Erythroblast (primary cell): ENCODE results near the gene RNF152.

ENCODE experiments used
- DNase-seq, 2 experiments: peaks; one replicate each; lab custom pipeline; 2025; lab: John Stamatoyannopoulos, UW
- GATA1 ChIP-seq: IDR thresholded peaks from 2 replicates; pipeline ENCODE4 v1.6.1; 2011; ENCODE audit warnings: low read depth, mild to moderate bottlenecking, control low read depth, low read length, moderate library complexity
- POLR2A ChIP-seq: IDR thresholded peaks from 2 replicates; pipeline ENCODE4 v1.6.1; 2011; ENCODE audit warnings: mild to moderate bottlenecking, low read length

RNF152 gene

GRCh38 chr18:61887838-61888237 lies 5.0 kb downstream of the RNF152 start:
- TF ChIP-seq GATA1 (no peak), POLR2A (no peak)
- no peak for DNase-seq

DNA sequence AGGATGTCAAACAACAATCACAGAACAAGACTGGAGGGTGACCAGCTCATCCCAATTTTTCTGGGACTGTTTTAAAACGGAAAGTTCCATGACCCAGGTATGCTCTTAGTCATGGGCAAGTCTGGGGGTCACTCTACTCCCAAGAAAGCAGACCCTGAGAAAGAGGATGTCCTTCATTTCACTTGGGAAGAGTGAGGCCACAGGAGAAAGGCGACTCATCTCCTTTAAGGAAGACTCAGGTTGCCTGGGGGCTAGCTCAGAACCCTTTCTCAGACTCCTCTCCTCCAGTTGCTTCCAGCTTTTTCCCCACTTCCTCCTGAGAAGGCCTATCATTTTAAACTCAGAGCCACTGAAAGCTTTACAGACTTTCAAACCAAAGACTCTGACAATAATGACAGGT lies 9.3 kb downstream of the RNF152 start:
- DNase-seq = no peak
- no peak for TF ChIP-seq GATA1
- no peak for TF ChIP-seq POLR2A

DNA sequence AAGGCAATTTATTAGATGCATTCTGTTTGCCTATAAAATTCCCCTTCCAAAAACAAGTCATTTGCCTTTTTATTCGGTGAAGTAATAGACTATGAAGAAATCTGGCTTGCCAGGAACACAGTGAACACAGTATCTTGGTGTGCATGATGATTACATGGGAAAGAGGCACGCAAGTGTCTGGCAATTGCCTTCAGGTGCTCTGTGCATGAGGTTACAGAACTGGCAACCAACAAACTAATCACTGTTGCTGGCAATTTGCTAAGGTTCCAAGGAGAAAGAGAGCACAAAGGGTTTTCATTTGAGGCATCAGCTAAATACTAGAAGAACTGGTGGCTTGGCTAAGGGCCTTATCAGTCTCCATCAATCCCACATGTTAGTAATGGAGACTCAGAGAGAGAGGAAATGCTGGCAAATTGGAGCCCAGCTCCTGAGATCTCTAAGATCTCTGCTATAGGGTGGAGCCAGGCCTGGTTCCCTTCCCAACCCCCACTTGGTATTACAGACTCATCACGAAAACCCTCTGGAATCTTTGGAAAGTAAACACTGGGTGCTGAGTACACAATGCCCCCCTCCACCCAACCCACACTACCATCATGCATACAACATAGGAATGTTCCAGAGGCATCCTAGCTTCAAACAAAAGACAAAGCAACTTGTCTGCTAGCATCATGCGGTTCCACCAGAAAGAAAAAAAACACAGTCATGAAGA lies 10.4 kb downstream of the RNF152 start:
- no peak for DNase-seq
- TF ChIP-seq POLR2A = no peak
- no peak for TF ChIP-seq GATA1

DNA sequence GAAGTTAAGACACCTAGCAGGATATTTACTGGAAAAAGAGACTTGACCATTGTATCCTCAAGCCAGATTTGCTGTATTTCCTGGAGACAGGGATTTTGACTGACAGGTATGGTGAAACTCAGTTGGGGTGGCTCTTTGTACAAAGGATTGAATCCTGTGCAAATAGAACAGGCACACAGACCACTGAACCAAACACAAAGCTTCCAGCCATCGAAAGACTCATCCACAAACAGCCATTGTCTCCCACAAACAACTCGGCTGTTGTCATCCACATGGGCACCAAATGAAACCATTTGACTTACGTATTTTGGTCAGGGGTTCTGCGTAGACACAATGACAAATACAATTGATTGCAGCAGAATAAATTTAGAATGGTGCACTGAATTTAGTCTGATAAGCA lies 15.9 kb downstream of the RNF152 start:
- no peak for DNase-seq
- no peak for TF ChIP-seq GATA1
- no peak for TF ChIP-seq POLR2A

DNA sequence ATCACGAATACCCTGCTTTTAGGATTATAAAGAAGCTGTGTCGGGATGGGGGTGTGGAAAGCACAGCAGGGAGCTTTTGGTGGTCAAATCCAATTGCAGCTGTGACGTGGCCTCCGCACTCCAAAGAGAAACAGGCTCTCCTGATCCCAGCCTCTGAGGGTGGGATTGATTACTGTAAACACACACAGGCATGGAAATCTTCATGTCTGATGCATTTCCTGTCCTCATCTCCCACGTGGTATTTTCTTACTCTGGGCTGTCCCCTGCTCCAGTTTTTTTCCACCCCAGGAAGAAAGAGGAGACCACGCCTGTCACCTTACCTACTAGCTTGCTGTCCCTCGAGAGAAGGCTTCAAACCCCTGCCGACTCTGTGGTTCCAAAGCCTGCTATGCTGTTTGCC lies 22.7 kb downstream of the RNF152 start:
- DNase-seq = no peak
- TF ChIP-seq GATA1 (no peak), POLR2A (no peak)

DNA sequence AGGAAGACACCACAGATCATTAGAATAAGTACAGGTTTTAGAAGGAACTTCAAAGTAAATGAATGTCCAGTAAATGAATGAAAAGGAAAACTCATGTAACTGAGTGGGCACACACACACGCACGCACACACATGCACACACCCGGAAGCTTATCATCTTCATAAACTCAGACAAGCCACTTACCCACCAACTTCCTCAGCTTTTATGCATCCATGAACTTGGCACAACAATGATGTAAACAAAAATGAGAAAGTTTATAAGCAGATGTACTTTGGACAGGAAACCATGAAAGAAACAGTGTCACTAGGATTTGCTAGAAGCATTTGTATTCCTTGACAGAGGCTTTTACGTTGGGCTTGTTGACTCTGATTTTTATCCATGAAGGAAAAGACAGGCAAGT lies 23.2 kb downstream of the RNF152 start:
- DNase-seq = no peak
- TF ChIP-seq GATA1 = no peak
- no peak for TF ChIP-seq POLR2A

DNA sequence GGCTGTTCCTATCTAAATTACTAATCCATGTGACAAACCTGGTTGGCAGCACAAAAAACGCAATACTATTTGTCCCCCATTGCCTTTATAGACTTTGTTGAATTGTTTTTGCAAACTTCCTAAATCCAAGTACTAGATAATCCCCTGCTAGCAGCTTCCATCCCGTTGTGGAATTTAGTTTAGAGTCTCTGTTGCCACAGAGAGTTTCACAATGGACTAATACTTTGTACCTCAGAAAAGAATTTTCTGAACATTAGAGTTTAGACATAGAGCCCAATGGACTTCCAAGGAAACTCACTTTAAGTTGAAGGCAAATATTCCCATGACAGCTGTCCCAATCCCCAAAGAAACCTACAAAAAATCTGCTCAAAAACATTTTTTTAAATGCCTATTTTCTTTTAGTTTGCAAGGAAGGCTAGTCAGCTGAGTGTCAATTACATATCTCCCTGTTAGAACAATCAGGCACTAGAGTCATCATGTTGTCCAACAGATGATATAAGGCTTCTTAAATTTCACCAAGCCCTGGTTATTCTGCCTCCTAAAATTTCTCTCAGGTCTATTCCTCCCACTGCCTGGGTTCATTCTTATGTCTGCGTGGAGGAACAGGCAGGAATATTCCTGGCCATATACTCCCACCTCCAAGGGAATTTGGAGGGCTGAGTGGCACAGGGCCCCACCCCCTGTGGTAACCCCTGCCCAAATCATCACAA lies 27.2 kb downstream of the RNF152 start:
- TF ChIP-seq POLR2A (no peak), GATA1 (no peak)
- DNase-seq = no peak

GRCh38 chr18:61861372-61861771 lies 31.4 kb downstream of the RNF152 start:
- no peak for DNase-seq
- no peak for TF ChIP-seq POLR2A
- TF ChIP-seq GATA1 = no peak

DNA sequence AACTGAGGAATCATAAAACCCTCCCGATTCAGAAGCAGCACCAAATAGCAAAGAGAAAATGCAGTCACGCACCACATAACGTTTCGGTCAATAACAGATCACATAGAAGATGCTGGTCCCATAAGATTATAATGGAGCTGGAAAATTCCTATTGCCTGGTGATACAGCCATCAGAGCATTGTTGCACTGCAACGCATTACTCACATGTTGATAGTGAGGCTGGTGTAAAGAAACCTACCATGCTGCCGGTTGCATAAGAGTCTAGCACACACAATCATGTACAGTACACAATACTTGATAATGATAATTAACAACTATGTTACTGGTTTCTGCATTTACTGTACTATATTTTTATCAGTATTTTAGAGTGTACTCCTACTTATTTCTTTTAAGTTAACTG lies 32.5 kb downstream of the RNF152 start:
- DNase-seq = no peak
- no peak for TF ChIP-seq POLR2A
- no peak for TF ChIP-seq GATA1

DNA sequence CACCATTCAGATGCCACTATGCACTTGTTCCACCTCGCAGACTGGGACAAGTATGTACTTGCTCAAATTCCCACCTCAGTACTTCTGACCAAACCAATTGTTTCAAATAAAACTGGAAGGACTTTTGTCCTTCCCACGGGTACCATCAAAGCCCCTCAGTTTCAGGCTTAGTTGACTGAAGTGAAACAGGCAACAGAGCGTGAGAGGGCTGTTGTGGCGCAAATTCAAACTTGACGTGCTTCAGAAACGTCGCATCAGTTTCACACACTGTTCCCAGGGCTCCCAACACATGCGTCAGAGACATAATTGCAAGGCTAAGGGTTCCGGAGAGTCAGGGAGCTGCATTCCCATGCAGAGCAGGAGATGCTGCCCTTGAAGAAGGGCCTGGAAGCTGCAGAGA lies 33.7 kb downstream of the RNF152 start:
- DNase-seq = no peak
- TF ChIP-seq GATA1 (no peak), POLR2A (no peak)

GRCh38 chr18:61856678-61857077 lies 36.1 kb downstream of the RNF152 start:
- no peak for TF ChIP-seq GATA1
- no peak for TF ChIP-seq POLR2A
- DNase-seq = no peak

GRCh38 chr18:61855449-61856378 lies 37.1 kb downstream of the RNF152 start:
- TF ChIP-seq POLR2A (no peak), GATA1 (no peak)
- DNase-seq = no peak

GRCh38 chr18:61854578-61855448 lies 38.0 kb downstream of the RNF152 start:
- no peak for DNase-seq
- TF ChIP-seq POLR2A (no peak), GATA1 (no peak)

DNA sequence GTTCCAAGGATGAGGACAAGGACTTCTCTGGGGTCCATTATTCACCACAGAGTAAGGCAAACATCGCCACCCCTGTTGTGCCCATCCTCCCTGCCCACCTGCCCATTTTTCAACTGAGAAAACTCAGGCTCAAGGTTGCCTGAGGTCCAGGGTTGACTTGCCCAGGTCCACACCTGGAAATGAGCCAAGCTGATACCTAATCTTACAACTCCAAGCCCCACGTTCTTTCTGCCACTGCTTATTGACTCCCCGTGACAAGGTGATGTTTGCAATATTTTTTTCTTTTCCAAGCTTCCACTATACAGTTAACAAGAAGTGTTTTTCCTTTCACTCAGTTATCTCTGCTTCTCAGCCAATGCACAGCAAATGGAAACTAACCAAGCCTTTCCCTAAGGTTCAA lies 39.0 kb downstream of the RNF152 start:
- no peak for DNase-seq
- TF ChIP-seq POLR2A (no peak), GATA1 (no peak)
